Neural cell (in vitro differentiated cells): ENCODE data around the gene PRIMA1.

Experiments used
- CTCF ChIP-seq: fragments of 450-650 bp; IDR thresholded peaks from 2 replicates; pipeline ENCODE4 v1.5.1; 2014; ENCODE audit warnings: antibody characterized with exemption, mild to moderate bottlenecking, moderate library complexity; ENCODE audit not compliant: poor library complexity, severe bottlenecking
- RAD21 ChIP-seq: fragments of 450-650 bp; conservative IDR thresholded peaks from 2 replicates; pipeline ENCODE4 v1.6.1; 2014; ENCODE audit warnings: antibody characterized with exemption, mild to moderate bottlenecking, moderate library complexity

DNA sequence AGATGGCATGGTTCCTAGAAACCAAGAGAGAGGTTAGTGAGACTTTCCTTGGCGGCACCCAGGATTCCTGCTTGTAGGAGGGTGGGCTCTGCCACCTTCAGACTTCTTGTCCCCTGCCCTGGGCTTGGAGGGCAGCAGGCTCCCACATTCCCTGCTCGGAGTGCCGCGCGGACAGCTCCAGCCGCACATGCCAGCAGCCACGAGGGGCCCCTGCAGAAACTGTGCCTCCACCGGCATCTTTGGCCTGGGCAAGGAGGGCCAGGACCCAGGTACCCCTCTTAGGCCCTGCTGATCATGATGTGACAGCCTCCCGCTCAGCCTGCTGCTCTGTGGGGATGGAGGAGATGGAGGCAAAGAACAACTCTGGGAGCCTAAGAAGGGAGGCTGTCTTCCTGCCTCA, 62.3 kb downstream of the PRIMA1 start:
- no peak for TF ChIP-seq CTCF
- no peak for TF ChIP-seq RAD21
